HCT116 (cell line): ENCODE results near the gene NR1D2.

ENCODE experiments used
- ATF3 ChIP-seq: IDR thresholded peaks from 2 replicates; pipeline ENCODE4 v1.6.1; 2012
- CTCF ChIP-seq, 3 experiments: fragments of 200-600 bp in 1 of 3; sonication (generic) in 1 of 3; IDR thresholded peaks in 2 of 3; conservative IDR thresholded peaks in 1 of 3; 2 replicates each; pipeline ENCODE4 v1.5.1; 2012 to 2017; ENCODE audit warnings: low read depth in 2 of 3, low read length in 2 of 3, antibody characterized with exemption in 1 of 3, borderline replicate concordance in 1 of 3, control low read depth in 1 of 3, mild to moderate bottlenecking in 1 of 3, mixed read lengths in 1 of 3, mixed run types in 1 of 3, moderate library complexity in 1 of 3; ENCODE audit not compliant: insufficient read depth in 1 of 3
- EZH2 ChIP-seq: fragments of 200-600 bp; sonication (generic); IDR thresholded peaks from 2 replicates; pipeline ENCODE4 v1.6.1; 2017; ENCODE audit warnings: antibody characterized with exemption, mixed run types
- JUND ChIP-seq: IDR thresholded peaks from 2 replicates; pipeline ENCODE4 v1.6.1; 2012
- POLR2A ChIP-seq: IDR thresholded peaks from 2 replicates; pipeline ENCODE4 v1.7.0; 2011; ENCODE audit warnings: borderline replicate concordance; ENCODE audit not compliant: insufficient read depth, insufficient read length; ENCODE audit errors: extremely low read depth
- TCF7L2 ChIP-seq: IDR thresholded peaks from 2 replicates; pipeline ENCODE4 v1.7.0; 2011; ENCODE audit warnings: borderline replicate concordance, inconsistent platforms; ENCODE audit not compliant: insufficient read depth, insufficient read length; ENCODE audit errors: extremely low read depth
- TF ChIP-seq, protein P1 (sequence below): IDR thresholded peaks from 2 replicates; pipeline ENCODE4 v1.6.1; 2012; ENCODE audit warnings: low read depth
- TF ChIP-seq, protein P2 (sequence below): IDR thresholded peaks from 2 replicates; pipeline ENCODE4 v1.6.1; 2011; ENCODE audit warnings: mild to moderate bottlenecking, low read length, moderate library complexity; ENCODE audit not compliant: insufficient replicate concordance; ENCODE audit errors: extremely low read depth

GRCh38 chr3:23999012-23999641, 54.0 kb downstream of the NR1D2 start:
- no peak for TF ChIP-seq ATF3
- peak; percentile 83 to 97 (median 91) for TF ChIP-seq CTCF (IDR thresholded peaks at IDR 0.05 in 2 of 3, conservative IDR thresholded peaks at IDR 0.05 in 1 of 3; ENCODE audit: borderline replicate concordance in 1 of 3, insufficient read depth in 1 of 3, low read depth in 2 of 3, low read length in 2 of 3)
- TF ChIP-seq, protein P1, sequence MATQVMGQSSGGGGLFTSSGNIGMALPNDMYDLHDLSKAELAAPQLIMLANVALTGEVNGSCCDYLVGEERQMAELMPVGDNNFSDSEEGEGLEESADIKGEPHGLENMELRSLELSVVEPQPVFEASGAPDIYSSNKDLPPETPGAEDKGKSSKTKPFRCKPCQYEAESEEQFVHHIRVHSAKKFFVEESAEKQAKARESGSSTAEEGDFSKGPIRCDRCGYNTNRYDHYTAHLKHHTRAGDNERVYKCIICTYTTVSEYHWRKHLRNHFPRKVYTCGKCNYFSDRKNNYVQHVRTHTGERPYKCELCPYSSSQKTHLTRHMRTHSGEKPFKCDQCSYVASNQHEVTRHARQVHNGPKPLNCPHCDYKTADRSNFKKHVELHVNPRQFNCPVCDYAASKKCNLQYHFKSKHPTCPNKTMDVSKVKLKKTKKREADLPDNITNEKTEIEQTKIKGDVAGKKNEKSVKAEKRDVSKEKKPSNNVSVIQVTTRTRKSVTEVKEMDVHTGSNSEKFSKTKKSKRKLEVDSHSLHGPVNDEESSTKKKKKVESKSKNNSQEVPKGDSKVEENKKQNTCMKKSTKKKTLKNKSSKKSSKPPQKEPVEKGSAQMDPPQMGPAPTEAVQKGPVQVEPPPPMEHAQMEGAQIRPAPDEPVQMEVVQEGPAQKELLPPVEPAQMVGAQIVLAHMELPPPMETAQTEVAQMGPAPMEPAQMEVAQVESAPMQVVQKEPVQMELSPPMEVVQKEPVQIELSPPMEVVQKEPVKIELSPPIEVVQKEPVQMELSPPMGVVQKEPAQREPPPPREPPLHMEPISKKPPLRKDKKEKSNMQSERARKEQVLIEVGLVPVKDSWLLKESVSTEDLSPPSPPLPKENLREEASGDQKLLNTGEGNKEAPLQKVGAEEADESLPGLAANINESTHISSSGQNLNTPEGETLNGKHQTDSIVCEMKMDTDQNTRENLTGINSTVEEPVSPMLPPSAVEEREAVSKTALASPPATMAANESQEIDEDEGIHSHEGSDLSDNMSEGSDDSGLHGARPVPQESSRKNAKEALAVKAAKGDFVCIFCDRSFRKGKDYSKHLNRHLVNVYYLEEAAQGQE = no peak
- TF ChIP-seq TCF7L2 = no peak
- TF ChIP-seq, protein P2, sequence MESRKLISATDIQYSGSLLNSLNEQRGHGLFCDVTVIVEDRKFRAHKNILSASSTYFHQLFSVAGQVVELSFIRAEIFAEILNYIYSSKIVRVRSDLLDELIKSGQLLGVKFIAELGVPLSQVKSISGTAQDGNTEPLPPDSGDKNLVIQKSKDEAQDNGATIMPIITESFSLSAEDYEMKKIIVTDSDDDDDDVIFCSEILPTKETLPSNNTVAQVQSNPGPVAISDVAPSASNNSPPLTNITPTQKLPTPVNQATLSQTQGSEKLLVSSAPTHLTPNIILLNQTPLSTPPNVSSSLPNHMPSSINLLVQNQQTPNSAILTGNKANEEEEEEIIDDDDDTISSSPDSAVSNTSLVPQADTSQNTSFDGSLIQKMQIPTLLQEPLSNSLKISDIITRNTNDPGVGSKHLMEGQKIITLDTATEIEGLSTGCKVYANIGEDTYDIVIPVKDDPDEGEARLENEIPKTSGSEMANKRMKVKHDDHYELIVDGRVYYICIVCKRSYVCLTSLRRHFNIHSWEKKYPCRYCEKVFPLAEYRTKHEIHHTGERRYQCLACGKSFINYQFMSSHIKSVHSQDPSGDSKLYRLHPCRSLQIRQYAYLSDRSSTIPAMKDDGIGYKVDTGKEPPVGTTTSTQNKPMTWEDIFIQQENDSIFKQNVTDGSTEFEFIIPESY = no peak
- TF ChIP-seq JUND = no peak
- TF ChIP-seq POLR2A = no peak
- no peak for TF ChIP-seq EZH2
